ENCODE measurements around the gene CADM2.

Gene CADM2

DNA sequence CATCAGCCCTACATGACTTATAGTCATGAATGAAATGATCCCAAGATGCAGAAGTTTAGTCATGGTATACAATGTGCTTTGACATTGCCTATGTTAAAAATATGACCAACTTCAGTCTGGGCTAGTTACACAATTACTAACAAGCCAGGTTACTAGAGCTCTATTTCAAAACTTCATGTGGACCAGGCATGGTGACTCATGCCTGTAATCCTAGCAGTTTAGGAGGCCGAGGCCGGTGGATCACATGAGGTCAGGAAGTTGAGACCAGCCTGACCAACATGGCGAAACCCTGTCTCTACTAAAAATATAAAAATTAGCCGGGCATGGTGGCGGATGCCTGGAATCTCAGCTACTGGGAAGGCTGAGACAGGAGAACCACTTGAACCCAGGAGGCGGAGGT lies 613.0 kb downstream of the CADM2 start:
- DNase-seq (ENCODE audit: low read depth), result no peak

DNA sequence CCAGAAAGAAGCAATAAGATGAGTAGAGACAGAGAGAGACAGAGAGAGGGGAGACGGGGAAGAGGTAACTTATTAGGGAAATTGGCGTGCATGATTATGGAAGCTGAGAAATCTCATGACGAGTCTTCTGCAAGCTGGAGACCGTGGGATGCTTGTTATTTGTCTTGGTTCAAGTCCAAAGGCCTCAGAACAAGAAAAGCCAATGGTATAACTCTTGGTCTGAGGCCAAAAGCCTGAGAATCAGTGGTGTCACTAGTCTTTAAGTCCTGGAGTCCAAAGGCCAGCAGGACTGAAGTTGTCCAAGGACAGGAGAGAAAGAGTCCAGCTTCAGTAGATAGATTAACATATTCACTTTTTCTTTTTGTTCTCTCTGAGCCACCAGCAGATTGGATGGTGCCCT lies 613.6 kb downstream of the CADM2 start:
- no peak for DNase-seq (ENCODE audit: low read depth)

- no peak for DNase-seq (ENCODE audit: low read depth)
Measured at GRCh38 chr3:85572978-85573377, 614.2 kb downstream of the CADM2 start.

GRCh38 chr3:85574006-85574705 lies 615.4 kb downstream of the CADM2 start:
- DNase-seq (ENCODE audit: low read depth), result no peak

DNA sequence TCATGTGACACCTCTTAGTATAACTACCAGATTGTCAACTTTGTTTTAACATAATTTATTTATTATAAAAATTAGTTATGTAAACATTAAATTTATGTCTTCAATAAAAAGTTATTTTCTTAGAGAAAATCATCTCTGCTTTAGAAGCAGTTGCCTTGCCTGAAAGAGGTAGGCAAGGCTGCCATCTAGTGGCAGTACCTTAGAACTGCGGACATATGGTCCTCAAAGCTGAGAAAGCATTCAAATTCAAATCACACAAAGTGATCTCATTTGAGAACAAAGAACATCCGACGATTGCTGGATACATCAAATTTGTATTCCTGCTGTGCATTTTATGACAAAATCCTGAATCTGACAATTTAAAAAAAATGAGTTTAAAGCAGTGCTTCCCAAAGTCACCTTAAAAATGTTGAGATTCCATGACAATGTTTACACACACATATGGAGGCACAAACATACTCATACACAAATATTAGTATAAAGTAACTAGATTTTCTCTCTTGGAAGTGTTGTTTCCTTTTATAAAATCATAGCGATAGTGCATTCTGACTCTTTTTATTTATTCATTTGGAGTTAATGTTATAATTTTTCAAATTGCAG lies 617.4 kb downstream of the CADM2 start:
- DNase-seq (ENCODE audit: low read depth), result peak; percentile 14

DNA sequence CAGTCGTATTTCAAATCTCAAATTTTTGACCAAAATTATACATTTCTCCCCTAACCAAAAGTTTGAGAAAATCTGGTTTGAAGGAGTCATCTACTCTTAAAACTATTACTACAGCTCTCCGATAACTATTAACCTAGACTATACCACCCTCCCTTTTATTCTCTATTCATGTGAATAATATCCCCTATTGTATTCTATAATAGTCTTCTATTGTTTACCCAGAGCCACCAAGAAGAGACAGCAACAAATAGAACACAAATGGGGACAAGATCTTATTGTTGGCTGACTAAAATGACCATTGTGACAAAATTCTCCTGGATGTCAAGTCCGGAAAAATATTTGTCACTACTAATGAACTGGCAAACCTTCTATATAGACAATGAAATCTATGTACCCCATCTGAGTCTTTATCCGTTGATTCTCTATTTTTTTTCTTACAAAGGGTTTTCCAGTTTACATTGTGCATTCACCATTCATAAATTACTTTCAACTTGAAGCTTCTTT lies 618.0 kb downstream of the CADM2 start:
- no peak for DNase-seq (ENCODE audit: low read depth)

DNA sequence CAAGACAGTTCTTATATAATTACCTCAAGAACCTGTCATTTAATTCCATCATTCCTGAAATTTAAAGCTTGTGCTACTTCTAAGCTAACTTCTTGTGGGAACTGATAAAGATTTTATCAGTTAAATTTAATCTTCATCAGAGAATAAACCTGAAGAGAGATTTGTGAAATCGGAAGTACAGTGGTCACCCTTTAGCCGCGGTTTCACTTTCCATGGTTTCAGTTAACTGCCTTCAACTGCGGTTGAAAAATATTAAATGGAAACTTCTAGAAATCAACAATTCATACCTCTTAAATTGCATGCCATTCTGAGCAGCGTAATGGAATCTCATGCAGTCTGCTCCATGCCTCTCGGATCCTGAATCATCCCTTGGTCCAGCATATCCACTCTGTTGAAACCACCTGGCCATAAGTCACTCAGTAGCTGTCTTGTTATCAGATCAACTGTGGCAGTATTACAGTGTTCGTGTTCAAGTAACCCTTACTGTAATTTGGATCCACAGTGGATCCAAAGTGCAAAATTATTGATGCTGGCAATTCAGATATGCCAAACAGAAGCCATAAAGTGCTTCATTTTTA lies 626.1 kb downstream of the CADM2 start:
- no peak for DNase-seq (ENCODE audit: low read depth)

DNA sequence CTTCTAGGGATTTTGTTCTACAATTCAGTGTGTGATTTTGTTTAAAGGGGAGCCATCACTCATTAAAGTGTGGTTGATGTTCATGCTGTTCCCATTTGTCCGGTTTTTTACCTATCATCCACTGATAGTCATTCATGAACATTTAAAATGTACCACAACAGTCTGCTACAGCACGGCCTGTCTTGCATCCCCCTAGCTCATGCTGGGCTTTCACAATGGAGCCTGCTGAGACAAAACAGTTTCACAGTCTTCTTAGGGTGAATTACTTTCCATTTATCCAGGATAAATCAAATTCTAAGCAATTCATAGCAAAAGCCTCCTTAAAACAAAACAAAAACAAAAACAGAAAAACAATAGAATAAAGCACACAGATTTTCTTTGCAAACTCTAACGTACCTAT lies 627.2 kb downstream of the CADM2 start:
- no peak for DNase-seq (ENCODE audit: low read depth)

GRCh38 chr3:85589145-85589544 lies 630.4 kb downstream of the CADM2 start:
- DNase-seq (ENCODE audit: low read depth), result no peak

GRCh38 chr3:85591451-85591850 lies 632.7 kb downstream of the CADM2 start:
- DNase-seq (ENCODE audit: low read depth), result no peak

- no peak for DNase-seq (ENCODE audit: low read depth)
Measured at GRCh38 chr3:85592256-85592655, 633.5 kb downstream of the CADM2 start.

GRCh38 chr3:85594676-85595075 lies 635.9 kb downstream of the CADM2 start:
- DNase-seq (ENCODE audit: low read depth), result no peak

DNA sequence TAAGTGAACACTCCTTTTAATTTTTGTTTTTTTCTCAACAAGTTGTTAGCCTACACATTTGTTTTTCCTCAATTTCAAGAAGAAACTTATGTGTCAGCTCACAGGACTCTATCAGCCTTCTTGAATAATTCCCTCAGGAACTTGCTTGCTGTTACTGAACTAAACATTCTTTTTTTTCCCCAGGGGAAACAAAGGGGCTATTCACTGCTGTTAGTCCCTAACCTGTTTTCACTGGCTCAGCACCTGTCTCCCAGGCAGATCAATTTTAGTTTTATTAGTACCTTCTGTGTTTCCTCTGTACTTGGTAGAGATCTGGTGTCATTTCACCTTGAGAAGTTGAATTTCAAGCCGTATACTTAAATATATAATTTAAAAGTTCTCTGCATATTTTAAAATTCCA lies 644.6 kb downstream of the CADM2 start:
- no peak for DNase-seq (ENCODE audit: low read depth)

- no peak for DNase-seq (ENCODE audit: low read depth)
Measured at GRCh38 chr3:85604641-85605040, 645.9 kb downstream of the CADM2 start.

DNA sequence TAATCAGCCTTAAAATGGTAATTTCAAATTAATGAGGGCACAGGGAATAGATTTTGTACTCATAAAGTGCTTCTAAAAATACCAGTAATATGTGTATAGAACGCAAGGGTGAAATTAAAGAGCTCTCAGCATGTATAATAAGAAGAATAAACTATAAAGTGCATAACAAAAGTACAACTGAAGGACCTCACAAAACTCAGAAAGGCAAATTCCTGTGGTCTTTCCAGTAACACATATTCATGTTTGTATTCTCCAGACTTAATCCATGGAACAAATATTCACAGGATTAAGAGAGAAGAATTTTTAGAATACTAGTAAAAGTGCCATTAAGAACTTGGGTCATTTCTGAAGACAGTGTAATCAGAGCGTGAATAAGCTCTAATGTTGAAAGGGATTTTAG lies 646.3 kb downstream of the CADM2 start:
- DNase-seq (ENCODE audit: low read depth), result no peak

- DNase-seq (ENCODE audit: low read depth), result no peak
Measured at GRCh38 chr3:85626662-85627061, 667.9 kb downstream of the CADM2 start.

GRCh38 chr3:85627932-85628331 lies 669.1 kb downstream of the CADM2 start:
- no peak for DNase-seq (ENCODE audit: low read depth)

DNA sequence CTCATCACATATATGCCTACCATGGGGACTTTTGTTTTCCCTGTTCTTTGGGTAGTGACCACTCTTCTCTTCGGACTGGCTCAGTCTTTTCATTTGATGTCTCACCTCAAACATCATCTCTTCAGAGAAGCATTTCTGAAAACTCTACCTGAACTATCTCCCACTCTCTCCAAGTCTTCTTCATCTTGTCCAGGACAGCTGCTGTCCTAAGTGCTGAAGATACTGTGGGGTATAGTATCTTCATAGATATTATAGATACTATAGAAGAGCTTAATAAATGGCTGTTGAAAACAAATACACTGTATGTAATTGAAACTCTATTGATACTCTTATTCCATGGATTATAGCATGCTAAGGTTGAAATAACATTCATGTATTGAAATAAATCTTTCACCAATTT lies 672.3 kb downstream of the CADM2 start:
- DNase-seq (ENCODE audit: low read depth), result no peak

- no peak for DNase-seq (ENCODE audit: low read depth)
Measured at GRCh38 chr3:85632921-85633320, 674.1 kb downstream of the CADM2 start.

- DNase-seq (ENCODE audit: low read depth), result no peak
Measured at GRCh38 chr3:85652360-85652759, 693.6 kb downstream of the CADM2 start.

GRCh38 chr3:85660451-85660850 lies 701.7 kb downstream of the CADM2 start:
- no peak for DNase-seq (ENCODE audit: low read depth)

- DNase-seq (ENCODE audit: low read depth), result no peak
Measured at GRCh38 chr3:85662462-85662861, 703.7 kb downstream of the CADM2 start.

DNA sequence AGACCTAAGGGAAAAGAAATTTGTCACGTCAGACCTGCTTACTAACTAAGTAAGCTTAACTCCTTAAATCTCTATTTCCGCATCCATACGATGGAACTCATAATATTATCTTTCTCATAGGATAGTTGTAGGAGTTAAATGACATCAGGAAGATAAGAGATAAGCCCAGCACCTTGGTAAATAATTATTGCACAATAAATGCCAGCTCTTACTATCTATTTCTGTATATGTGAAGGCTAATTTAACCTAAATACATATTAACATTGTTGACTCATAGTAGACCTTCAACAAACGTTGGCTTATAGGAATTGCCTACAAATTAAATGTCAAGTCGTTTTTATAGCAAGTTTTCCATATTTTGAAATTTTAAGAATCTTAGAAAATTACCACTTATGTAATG lies 709.0 kb downstream of the CADM2 start:
- DNase-seq (ENCODE audit: low read depth), result no peak

Measured in T follicular helper cell (primary cell).